Trophoblast cell (in vitro differentiated cells and primary cell): ENCODE data around the gene UNC13B.

ENCODE experiments used
- DNase-seq, 2 donors: peaks; one replicate each; pipeline ENCODE4 v3.0.0-alpha.2; 2016
- H2AFZ ChIP-seq: 2 replicates; pipeline ENCODE4 v1.6.1; 2013; ENCODE audit warnings: low read length, moderate library complexity, mild to moderate bottlenecking; ENCODE audit not compliant: insufficient read depth, poor library complexity
- H2AK5ac ChIP-seq: 2 replicates; pipeline ENCODE4 v1.6.1; 2013; ENCODE audit warnings: mild to moderate bottlenecking, low read length
- H2BK120ac ChIP-seq: 2 replicates; pipeline ENCODE4 v1.6.1; 2013; ENCODE audit warnings: low read length, mild to moderate bottlenecking, moderate library complexity; ENCODE audit not compliant: insufficient read depth, poor library complexity
- H2BK12ac ChIP-seq: 2 replicates; pipeline ENCODE4 v1.6.1; 2013; ENCODE audit warnings: mild to moderate bottlenecking, low read length, moderate library complexity
- H2BK5ac ChIP-seq: 2 replicates; pipeline ENCODE4 v1.6.1; 2013; ENCODE audit warnings: low read length, low read depth, moderate library complexity, mild to moderate bottlenecking; ENCODE audit not compliant: poor library complexity
- H3K14ac ChIP-seq: 2 replicates; pipeline ENCODE4 v1.6.1; 2013; ENCODE audit warnings: mild to moderate bottlenecking, low read length
- H3K18ac ChIP-seq: 2 replicates; pipeline ENCODE4 v1.6.1; 2013; ENCODE audit warnings: mild to moderate bottlenecking, low read length
- H3K23ac ChIP-seq: 2 replicates; pipeline ENCODE4 v1.6.1; 2013; ENCODE audit warnings: low read length
- H3K27ac ChIP-seq: 2 replicates; pipeline ENCODE4 v1.5.1; 2013; ENCODE audit warnings: low read depth, mild to moderate bottlenecking, inconsistent platforms, low read length, moderate library complexity
- H3K27me3 ChIP-seq: 2 replicates; pipeline ENCODE4 v1.6.1; 2013; ENCODE audit warnings: inconsistent platforms, mild to moderate bottlenecking, low read length, moderate library complexity; ENCODE audit not compliant: insufficient read depth
- H3K36me3 ChIP-seq, 2 experiments: 1 replicate in 1 of 2; 2 replicates in 1 of 2; pipeline ENCODE4 v1.6.1; 2013; ENCODE audit warnings: low read length in 2 of 2, mild to moderate bottlenecking in 2 of 2, moderate library complexity in 1 of 2; ENCODE audit not compliant: insufficient read depth in 2 of 2, control insufficient read depth in 1 of 2
- H3K4ac ChIP-seq: 2 replicates; pipeline ENCODE4 v1.6.1; 2013; ENCODE audit warnings: low read depth, mild to moderate bottlenecking, low read length, moderate library complexity
- H3K4me1 ChIP-seq, 2 experiments: 1 replicate in 1 of 2; 2 replicates in 1 of 2; pipeline ENCODE4 v1.6.1; 2013; ENCODE audit warnings: low read length in 2 of 2, mild to moderate bottlenecking in 2 of 2, moderate library complexity in 1 of 2; ENCODE audit not compliant: insufficient read depth in 2 of 2, control insufficient read depth in 1 of 2
- H3K4me2 ChIP-seq: 2 replicates; pipeline ENCODE4 v1.6.1; 2013; ENCODE audit warnings: inconsistent platforms, mild to moderate bottlenecking, low read length, moderate library complexity
- H3K4me3 ChIP-seq: 2 replicates; pipeline ENCODE4 v1.5.1; 2013; ENCODE audit warnings: mild to moderate bottlenecking, low read depth, low read length, inconsistent platforms
- H3K79me1 ChIP-seq: one replicate; pipeline ENCODE4 v1.6.1; 2013; ENCODE audit warnings: low read length
- H3K79me2 ChIP-seq: 2 replicates; pipeline ENCODE4 v1.6.1; 2013; ENCODE audit warnings: low read length, mild to moderate bottlenecking; ENCODE audit not compliant: control insufficient read depth, insufficient read depth, poor library complexity
- H3K9ac ChIP-seq: 2 replicates; pipeline ENCODE4 v1.6.1; 2013; ENCODE audit warnings: mild to moderate bottlenecking, low read length
- H3K9me3 ChIP-seq: 2 replicates; pipeline ENCODE4 v1.6.1; 2013; ENCODE audit warnings: low read depth, mild to moderate bottlenecking, control low read depth, inconsistent platforms, low read length; ENCODE audit not compliant: insufficient read depth
- H4K12ac ChIP-seq: 2 replicates; pipeline ENCODE4 v1.6.1; 2013; ENCODE audit warnings: low read depth, mild to moderate bottlenecking, low read length, moderate library complexity
- H4K8ac ChIP-seq: 2 replicates; pipeline ENCODE4 v1.6.1; 2013; ENCODE audit warnings: low read depth, mild to moderate bottlenecking, low read length, moderate library complexity
- H4K91ac ChIP-seq: one replicate; pipeline ENCODE4 v1.6.1; 2013; ENCODE audit warnings: low read depth, mild to moderate bottlenecking, low read length, moderate library complexity
- WGBS: extraction: QIAGEN DNeasy Blood & Tissue Kit; methylation state at CpG from one replicate; pipeline ENCODE4 v1.1.7; 2013; ENCODE audit warnings: missing lambda C conversion rate; ENCODE audit not compliant: insufficient read length, insufficient coverage; ENCODE audit errors: extremely low coverage; 5-methylcytosine and 5-hydroxymethylcytosine counted together

The UNC13B gene

DNA sequence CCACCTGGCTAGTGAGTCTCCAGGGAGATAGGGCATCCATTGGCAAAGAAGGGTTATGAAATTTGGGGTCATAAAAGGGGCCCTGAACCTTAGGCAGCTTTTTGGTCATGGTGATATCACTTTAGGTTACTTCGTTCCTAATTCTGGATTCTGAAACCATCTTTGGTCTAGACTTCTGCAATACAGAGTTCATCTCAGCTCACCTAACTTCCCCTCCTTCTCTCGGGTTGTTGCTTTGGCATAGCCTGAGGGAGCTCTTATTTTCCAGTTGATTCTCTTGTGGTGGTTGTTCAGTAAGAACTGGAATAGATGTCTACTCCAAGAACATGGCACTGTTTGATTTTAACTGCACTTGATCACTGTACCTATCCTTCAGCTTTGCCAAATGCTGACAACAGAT is 179.2 kb downstream of the UNC13B start:
- H3K18ac ChIP-seq: no peak overlapping the region
- no peak overlapping the region for H2AK5ac ChIP-seq
- no peak overlapping the region for H2AFZ ChIP-seq
- H3K79me1 ChIP-seq: no peaks in the 10 kb centered on the region
- H3K79me2 ChIP-seq: no peaks in the 10 kb centered on the region
- no peak overlapping the region for H3K4ac ChIP-seq
- H3K14ac ChIP-seq: no peak overlapping the region
- H4K12ac ChIP-seq: no peak overlapping the region
- no peak overlapping the region for H4K8ac ChIP-seq
- no peak overlapping the region for H4K91ac ChIP-seq
- H3K36me3 ChIP-seq: no peaks in the 10 kb centered on the region
- H3K27ac ChIP-seq: no peak overlapping the region
- no peaks in the 10 kb centered on the region for H3K9me3 ChIP-seq
- no peak overlapping the region for H3K4me3 ChIP-seq
- no peak overlapping the region for H3K4me2 ChIP-seq
- no peaks in the 10 kb centered on the region for H3K4me1 ChIP-seq
- H2BK12ac ChIP-seq: no peak overlapping the region
- no peak overlapping the region for H2BK120ac ChIP-seq
- no peak overlapping the region for H2BK5ac ChIP-seq
- H3K9ac ChIP-seq: no peak overlapping the region
- H3K23ac ChIP-seq: no peak overlapping the region
- no peaks in the 10 kb centered on the region for H3K27me3 ChIP-seq
- DNase-seq: no peak
- no CpG with 5 or more reads among the region's 2 CpGs for WGBS

- Histone ChIP-seq H3K27me3 (no peaks in the 10 kb centered on the region), H3K79me2 (no peaks in the 10 kb centered on the region), H3K4ac (no peak overlapping the region), H3K9me3 (no peaks in the 10 kb centered on the region), H3K18ac (no peak overlapping the region), H2BK12ac (no peak overlapping the region), H3K14ac (no peak overlapping the region), H4K12ac (no peak overlapping the region), H3K36me3 (no peaks in the 10 kb centered on the region), H3K27ac (no peak overlapping the region), H2AK5ac (no peak overlapping the region), H4K8ac (no peak overlapping the region), H3K4me3 (no peak overlapping the region), H2BK120ac (no peak overlapping the region), H4K91ac (no peak overlapping the region), H2AFZ (no peak overlapping the region), H3K23ac (no peak overlapping the region), H2BK5ac (no peak overlapping the region), H3K4me1 (no peaks in the 10 kb centered on the region), H3K4me2 (no peak overlapping the region), H3K9ac (no peak overlapping the region), H3K79me1 (no peaks in the 10 kb centered on the region)
- 100% methylated on average over 1 of the region's 5 CpGs for WGBS
- no peak for DNase-seq
Observed at GRCh38 chr9:35341585-35341984, 179.8 kb downstream of the UNC13B start.

GRCh38 chr9:35342221-35342958 is 180.6 kb downstream of the UNC13B start:
- H3K4me1 ChIP-seq: no peaks in the 10 kb centered on the region
- no peak overlapping the region for H3K18ac ChIP-seq
- no peaks in the 10 kb centered on the region for H3K9me3 ChIP-seq
- no peak overlapping the region for H3K14ac ChIP-seq
- no peak overlapping the region for H4K12ac ChIP-seq
- H3K9ac ChIP-seq: no peak overlapping the region
- no peak overlapping the region for H4K91ac ChIP-seq
- H3K4me3 ChIP-seq: no peak overlapping the region
- no peaks in the 10 kb centered on the region for H3K27me3 ChIP-seq
- H3K23ac ChIP-seq: no peak overlapping the region
- no peak overlapping the region for H2BK120ac ChIP-seq
- H3K79me2 ChIP-seq: no peaks in the 10 kb centered on the region
- H3K79me1 ChIP-seq: no peaks in the 10 kb centered on the region
- H3K4ac ChIP-seq: no peak overlapping the region
- H2AK5ac ChIP-seq: no peak overlapping the region
- no peak overlapping the region for H2AFZ ChIP-seq
- no peak overlapping the region for H3K27ac ChIP-seq
- H3K36me3 ChIP-seq: no peaks in the 10 kb centered on the region
- no peak overlapping the region for H2BK12ac ChIP-seq
- DNase-seq: no peak
- no CpG with 5 or more reads among the region's 4 CpGs for WGBS
- no peak overlapping the region for H2BK5ac ChIP-seq
- H3K4me2 ChIP-seq: no peak overlapping the region
- H4K8ac ChIP-seq: no peak overlapping the region

DNA sequence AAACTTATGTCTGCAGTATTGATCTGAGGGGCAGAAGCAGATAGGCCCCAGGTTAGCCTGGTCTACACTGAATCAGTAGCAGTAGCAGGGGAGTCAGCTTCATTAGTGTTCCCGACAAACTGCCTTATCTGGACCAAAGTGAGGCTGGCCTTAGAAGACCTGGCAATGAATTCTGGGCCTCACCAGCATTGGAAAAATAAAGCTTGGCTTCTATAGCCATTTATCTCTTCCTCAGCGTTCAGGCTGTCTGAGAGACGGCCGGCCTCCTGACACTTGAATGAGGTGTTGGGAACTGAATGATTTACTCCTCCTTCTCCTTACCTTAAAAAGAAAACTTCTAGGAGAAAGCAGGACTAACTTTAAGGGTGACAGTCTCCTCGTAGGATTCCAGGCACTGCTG is 186.3 kb downstream of the UNC13B start:
- no peak overlapping the region for H3K23ac ChIP-seq

More for the DNA sequence above, 186.3 kb downstream of the UNC13B start:
- Histone ChIP-seq H3K79me1 (no peaks in the 10 kb centered on the region), H3K14ac (no peak overlapping the region), H3K36me3 (no peaks in the 10 kb centered on the region), H3K27ac (no peak overlapping the region), H3K4me3 (no peak overlapping the region), H3K79me2 (no peaks in the 10 kb centered on the region), H3K4me2 (no peak overlapping the region), H3K18ac (no peak overlapping the region), H4K8ac (no peak overlapping the region), H3K9me3 (no peaks in the 10 kb centered on the region), H3K27me3 (no peaks in the 10 kb centered on the region), H2AK5ac (no peak overlapping the region), H3K4ac (no peak overlapping the region), H2BK120ac (no peak overlapping the region), H3K9ac (no peak overlapping the region), H4K12ac (no peak overlapping the region), H2AFZ (no peak overlapping the region), H2BK12ac (no peak overlapping the region), H4K91ac (no peak overlapping the region), H3K4me1 (peaks cover 0 to 2% of the 10 kb centered on the region in 2 experiments), H2BK5ac (no peak overlapping the region)
- WGBS: no CpG with 5 or more reads among the region's 5 CpGs
- no peak for DNase-seq
